K562 (cell line): ENCODE measurements around the gene NEK5. TPM values are rescaled to one million over a fixed set of nuclear protein-coding genes. Genes with fewer than 3 reads are reported as not detected.
A peak's percentile ranks its signal among the peaks of the same experiment; 100 is the strongest.

ENCODE experiments used
- ATAC-seq: fragments of 200-7000 bp; cut with Tn5 transposase; 3 replicates; pipeline ENCODE4 v1.9.1; 2020; ENCODE audit warnings: moderate library complexity
- BruUV-seq: library from RNA; stranded (reverse); fragments of 400-500 nt; replicated peaks from 2 replicates; lab custom pipeline; 2021; lab: Mats Ljungman, UMichigan
- CTCF ChIA-PET: fragments of 300-600 bp; formaldehyde crosslinking; extraction: SDS; loops from one replicate; lab custom pipeline; 2021; ENCODE audit warnings: low intra/inter-chr PET ratio; lab: Yijun Ruan, JAX
- POLR2A ChIA-PET: fragments of 300-600, 350-650 bp; sonication (Branson Sonifier 250); formaldehyde crosslinking; extraction: SDS; loops from one replicate; lab custom pipeline; 2021; ENCODE audit warnings: antibody characterized with exemption, inconsistent platforms; lab: Yijun Ruan, JAX
- DNase-seq, 4 experiments: peaks; one replicate each; pipeline versions ENCODE4 v3.0.0 to v3.0.0-alpha.2; 2011 to 2018; ENCODE audit warnings: low spot score in 3 of 4, mixed read lengths in 3 of 4; ENCODE audit errors: extremely low read depth in 1 of 4
- FAIRE-seq: peaks from 2 replicates; lab custom pipeline; 2011; peaks lifted over from hg19 to GRCh38; lab: Jason Lieb, UNC
- H2AFZ ChIP-seq: 2 replicates; pipeline ENCODE4 v1.6.0; 2011; ENCODE audit warnings: low read depth, low read length, control low read depth, inconsistent platforms
- H3K27ac ChIP-seq: fragments of 200-600 bp; 3 replicates; pipeline ENCODE4 v1.8.0; 2011; ENCODE audit warnings: low read depth, mild to moderate bottlenecking, control low read depth, inconsistent platforms, low read length, moderate library complexity, mixed read lengths; ENCODE audit errors: extremely low read depth
- H3K27me3 ChIP-seq, 2 experiments: fragments of 300-600 bp in 1 of 2; 2 replicates in 1 of 2; 3 replicates in 1 of 2; pipeline versions ENCODE4 v1.6.0 to v1.8.0; 2011; ENCODE audit warnings: inconsistent platforms in 2 of 2, low read length in 2 of 2, mild to moderate bottlenecking in 1 of 2, mixed read lengths in 1 of 2, moderate library complexity in 1 of 2; ENCODE audit not compliant: control insufficient read depth in 2 of 2, insufficient read depth in 2 of 2
- H3K36me3 ChIP-seq: fragments of 300-600 bp; 3 replicates; pipeline ENCODE4 v1.8.0; 2011; ENCODE audit warnings: mild to moderate bottlenecking, low read length, inconsistent platforms; ENCODE audit not compliant: control insufficient read depth, insufficient read depth
- H3K4me1 ChIP-seq, 2 experiments: fragments of 200-600 bp in 1 of 2; replicated peaks in 1 of 2; 2 replicates in 1 of 2; 3 replicates in 1 of 2; pipeline versions ENCODE4 v1.5.1 to v1.8.0; 2011; ENCODE audit warnings: inconsistent platforms in 2 of 2, low read length in 2 of 2, mild to moderate bottlenecking in 1 of 2, mixed read lengths in 1 of 2, moderate library complexity in 1 of 2; ENCODE audit not compliant: control insufficient read depth in 2 of 2, insufficient read depth in 2 of 2
- H3K4me2 ChIP-seq: 2 replicates; pipeline ENCODE4 v1.6.1; 2011; ENCODE audit warnings: low read length, control low read depth, inconsistent platforms, mixed read lengths; ENCODE audit not compliant: insufficient read depth
- H3K4me3 ChIP-seq: fragments of 200-600 bp; sonication (generic), shearing (Covaris generic); 2 replicates; pipeline ENCODE4 v1.5.1; 2016; ENCODE audit warnings: control low read depth, inconsistent platforms
- H3K79me2 ChIP-seq: fragments of 200-600 bp; 3 replicates; pipeline ENCODE4 v1.8.0; 2011; ENCODE audit warnings: low read length, inconsistent platforms; ENCODE audit not compliant: control insufficient read depth, insufficient read depth
- H3K9ac ChIP-seq, 2 experiments: 2 replicates each; pipeline versions ENCODE4 v1.6.0 to v1.6.1; 2011; ENCODE audit warnings: low read depth in 2 of 2, low read length in 2 of 2, control low read depth in 1 of 2, inconsistent platforms in 1 of 2, mild to moderate bottlenecking in 1 of 2, mixed read lengths in 1 of 2; ENCODE audit not compliant: insufficient read depth in 1 of 2
- H3K9me1 ChIP-seq: one replicate; pipeline ENCODE4 v1.6.0; 2011; ENCODE audit warnings: inconsistent platforms, mild to moderate bottlenecking, low read length, moderate library complexity; ENCODE audit not compliant: control insufficient read depth, insufficient read depth
- H3K9me3 ChIP-seq: replicated peaks from 2 replicates; pipeline ENCODE4 v1.5.1; 2011; ENCODE audit warnings: low read depth, low read length, inconsistent platforms; ENCODE audit not compliant: control insufficient read depth, insufficient read depth
- H4K20me1 ChIP-seq: replicated peaks from 2 replicates; pipeline ENCODE4 v1.6.1; 2011; ENCODE audit warnings: low read length, inconsistent platforms, mixed read lengths; ENCODE audit not compliant: control insufficient read depth, insufficient read depth
- DNMT1 ChIP-seq: fragments of 450-650 bp; IDR thresholded peaks from 2 replicates; pipeline ENCODE4 v1.6.1; 2016; ENCODE audit warnings: antibody characterized with exemption, mild to moderate bottlenecking
- FOS ChIP-seq: IDR thresholded peaks from 3 replicates; pipeline ENCODE4 v1.6.1; 2011; ENCODE audit not compliant: insufficient read length; ENCODE audit errors: extremely low read depth
- FOXJ2 ChIP-seq: fragments of 200-800 bp; sonication (Bioruptor generic); IDR thresholded peaks from 2 replicates; pipeline ENCODE4 v1.6.1; 2016; ENCODE audit warnings: missing genetic modification characterization, missing compliant biosample characterization
- GTF2A2 ChIP-seq: IDR thresholded peaks from 2 replicates; pipeline ENCODE4 v1.6.1; 2016; ENCODE audit warnings: mild to moderate bottlenecking, missing genetic modification characterization, missing compliant biosample characterization
- KDM1A ChIP-seq, 2 experiments: fragments of 450-650 bp; IDR thresholded peaks; 2 replicates each; pipeline ENCODE4 v1.6.1; 2016; ENCODE audit warnings: mild to moderate bottlenecking in 2 of 2
- MAZ ChIP-seq, 2 experiments: fragments of 450-650 bp in 1 of 2; sonication (generic) in 1 of 2; formaldehyde crosslinking; IDR thresholded peaks in 1 of 2; conservative IDR thresholded peaks in 1 of 2; 2 replicates each; pipeline versions ENCODE4 v1.4.0 to v1.5.0; 2020; ENCODE audit warnings: mild to moderate bottlenecking in 1 of 2, missing genetic modification reagents in 1 of 2
- OTX1 ChIP-seq: fragments of 450-650 bp; formaldehyde crosslinking; IDR thresholded peaks from 2 replicates; pipeline ENCODE4 v1.4.0; 2022; ENCODE audit warnings: mild to moderate bottlenecking
- PPARD ChIP-seq: fragments of 250-450 bp; sonication (Bioruptor Pico); IDR thresholded peaks from 2 replicates; pipeline ENCODE4 v1.8.0; 2022; ENCODE audit warnings: inconsistent platforms, mild to moderate bottlenecking, moderate library complexity
- PURB ChIP-seq: sonication (generic); formaldehyde crosslinking; IDR thresholded peaks from 2 replicates; pipeline ENCODE4 v1.9.0; 2021; ENCODE audit warnings: low read depth, mild to moderate bottlenecking, missing genetic modification reagents
- RBM15 ChIP-seq: fragments of 200-400 bp; formaldehyde crosslinking; IDR thresholded peaks from 2 replicates; pipeline ENCODE4 v1.6.1; 2018; ENCODE audit warnings: mild to moderate bottlenecking, low read length, moderate library complexity; ENCODE audit not compliant: insufficient read depth
- RBM34 ChIP-seq: fragments of 200-400 bp; formaldehyde crosslinking; IDR thresholded peaks from 2 replicates; pipeline ENCODE4 v1.6.1; 2018; ENCODE audit warnings: low read length, borderline replicate concordance; ENCODE audit not compliant: insufficient read depth
- SMARCE1 ChIP-seq: fragments of 450-650 bp; IDR thresholded peaks from 2 replicates; pipeline ENCODE4 v1.7.1; 2016; ENCODE audit warnings: mild to moderate bottlenecking
- SNRNP70 ChIP-seq: fragments of 200-400 bp; formaldehyde crosslinking; optimal IDR thresholded peaks from 2 replicates; pipeline ENCODE3; 2017; ENCODE audit warnings: low read depth, low read length
- ZNF76 ChIP-seq: fragments of 250-450 bp; sonication (Bioruptor Pico); IDR thresholded peaks from 2 replicates; pipeline ENCODE4 v1.4.0; 2020; ENCODE audit warnings: mild to moderate bottlenecking, moderate library complexity, borderline replicate concordance
- ZNF766 ChIP-seq: fragments of 200-800 bp; sonication (Bioruptor generic); conservative IDR thresholded peaks from 2 replicates; pipeline ENCODE4 v1.6.1; 2016; ENCODE audit warnings: missing genetic modification characterization, missing compliant biosample characterization
- WGBS: fragments of 100-300 bp; shearing (Covaris generic); methylation state at CpG from one replicate; pipeline ENCODE4 v1.1.6; 2016; ENCODE audit warnings: low coverage, mixed read lengths; ENCODE audit not compliant: insufficient coverage; ENCODE audit errors: missing lambda C conversion rate; 5-methylcytosine and 5-hydroxymethylcytosine counted together
- in situ Hi-C: fragments of 300-500 bp; cut with MboI; formaldehyde crosslinking; loops from 4 replicates; pipeline ENCODE4 v1.15.0; 2018; ENCODE audit warnings: inconsistent platforms, mixed read lengths
- intact Hi-C: fragments of 100-400 bp; cut with micrococcal nuclease; formaldehyde crosslinking; loops from 2 replicates; pipeline ENCODE4 v1.14.2; 2022
- polyA plus RNA-seq, 8 experiments: library from polyadenylated mRNA; depleted of rRNA in 4 of 8; stranded (reverse) in 5 of 8; unstranded in 3 of 8; fragments of >200 nt; fragmentation: Nextera tagmentation in 2 of 8; fragmentation: Illumina TruSeq in 1 of 8; extraction: Ambion mirVana in 2 of 8; extraction: Trizol in 1 of 8; gene quantifications; 2 replicates each; pipeline versions ENCODE4 v1.2.1 to v1.2.3, GENCODE V29; 2011 to 2014; ENCODE audit warnings: inconsistent platforms in 1 of 8, missing spikeins in 1 of 8
- total RNA-seq, 7 experiments: library from RNA; depleted of rRNA in 6 of 7; stranded (reverse); fragments of >200 nt in 6 of 7; fragmentation: Illumina TruSeq in 2 of 7; extraction: Trizol in 2 of 7; gene quantifications; 2 replicates each; pipeline versions ENCODE4 v1.2.1 to v1.2.3, GENCODE V29; 2011 to 2021; ENCODE audit warnings: low replicate concordance in 1 of 7
- TF ChIP-seq, protein P1 (sequence below): sonication (generic); formaldehyde crosslinking; IDR thresholded peaks from 2 replicates; pipeline ENCODE4 v1.8.1; 2023; ENCODE audit warnings: mild to moderate bottlenecking, missing genetic modification reagents

NEK5 gene
- total and polyA plus RNA-seq, 9 of the 15 experiments (the other 6 are each of a cell fraction or from before 2014, with no cell fraction given), result 0.09 to 0.44 (median 0.33) TPM

DNA sequence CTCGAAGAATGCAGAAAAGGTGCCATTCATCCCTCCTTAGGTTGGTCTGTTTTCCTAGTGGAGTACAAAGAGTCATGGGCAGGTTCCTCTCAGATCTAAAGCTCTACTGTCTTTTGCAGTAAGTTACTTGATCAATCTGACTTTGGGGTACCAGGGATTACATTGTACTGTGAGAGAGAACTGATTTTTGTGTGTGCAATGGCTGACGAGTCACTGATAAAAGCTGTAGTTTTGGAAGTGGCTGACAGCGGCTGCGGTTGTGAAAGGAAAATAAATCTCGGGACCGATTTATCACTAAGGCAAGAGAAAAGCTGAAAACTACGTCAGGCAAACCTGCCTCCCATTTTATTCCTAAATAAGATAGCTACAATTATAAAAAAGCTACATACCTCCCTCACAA lies 77.5 kb downstream of the NEK5 start:
- H3K4me2 ChIP-seq, result no peak overlapping the region
- BruUV-seq, result no TSS peak
- POLR2A ChIA-PET, result interaction anchor here (0.7 kb wide), 1 partner anchor 52 kb away, joined by 3 read pairs; no protein-coding TSS in a partner anchor
- WGBS, result 3% methylated on average over 7 of the region's 7 CpGs
- no peak for FAIRE-seq
- H3K79me2 ChIP-seq, result no peaks in the 10 kb centered on the region
- no peak for DNase-seq
- CTCF ChIA-PET, result no interaction called here
- H3K9ac ChIP-seq, result no peak overlapping the region
- H4K20me1 ChIP-seq, result no peaks in the 10 kb centered on the region
- intact Hi-C loops (no loop called here), in situ Hi-C loops (no loop called here)
- no peaks in the 10 kb centered on the region for H3K9me3 ChIP-seq
- no peak for ATAC-seq
- TF ChIP-seq FOXJ2 (tag) (no peak), FOS (no peak), KDM1A (IDR thresholded peaks at IDR 0.05) (peak in 1 of 2 experiments; percentile 21; a peak in 1 of 4 replicates)
- no peaks in the 10 kb centered on the region for H3K27me3 ChIP-seq
- no peaks in the 10 kb centered on the region for H3K4me1 ChIP-seq
- no peaks in the 10 kb centered on the region for H3K9me1 ChIP-seq
- no peak overlapping the region for H3K4me3 ChIP-seq
- H2AFZ ChIP-seq, result no peak overlapping the region
- H3K36me3 ChIP-seq, result no peaks in the 10 kb centered on the region
- H3K27ac ChIP-seq, result no peak overlapping the region

DNA sequence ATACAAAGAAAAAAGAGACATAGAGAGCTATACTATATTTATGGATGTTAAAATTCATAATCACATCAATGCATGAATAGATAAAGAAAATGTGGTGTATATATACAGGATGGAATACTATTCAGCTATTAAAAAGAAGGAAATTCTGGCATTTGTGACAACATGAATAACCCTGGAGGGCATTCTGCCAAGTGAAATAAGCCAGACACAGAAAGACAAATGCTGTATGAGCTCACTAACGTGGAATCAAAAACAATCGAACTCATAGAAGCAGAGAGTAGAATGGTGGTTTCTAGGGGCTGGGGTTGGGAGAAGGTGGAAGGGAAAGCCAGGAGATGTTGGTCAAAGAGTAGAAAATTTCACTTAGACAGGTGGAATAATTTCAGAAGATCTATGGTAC lies 80.4 kb downstream of the NEK5 start:
- no peaks in the 10 kb centered on the region for H3K79me2 ChIP-seq
- H3K4me2 ChIP-seq, result no peak overlapping the region
- no peak for ATAC-seq
- no peak overlapping the region for H2AFZ ChIP-seq
- no peaks in the 10 kb centered on the region for H3K27me3 ChIP-seq
- H3K27ac ChIP-seq, result no peak overlapping the region
- H4K20me1 ChIP-seq, result no peaks in the 10 kb centered on the region
- intact Hi-C loops (no loop called here), in situ Hi-C loops (no loop called here)
- FAIRE-seq, result no peak
- no peak overlapping the region for H3K4me3 ChIP-seq
- CTCF ChIA-PET, result no interaction called here
- H3K9me3 ChIP-seq, result no peaks in the 10 kb centered on the region
- H3K36me3 ChIP-seq, result no peaks in the 10 kb centered on the region
- DNase-seq, result no peak
- no peaks in the 10 kb centered on the region for H3K4me1 ChIP-seq
- POLR2A ChIA-PET, result interaction anchor here (0.6 to 1.0 kb wide), 2 partner anchors 12 to 651 kb away, joined by 3 to 5 read pairs; no protein-coding TSS in a partner anchor
- BruUV-seq, result no TSS peak
- no peaks in the 10 kb centered on the region for H3K9me1 ChIP-seq
- WGBS, result 16% methylated on average over 2 of the region's 2 CpGs
- H3K9ac ChIP-seq, result no peak overlapping the region
- TF ChIP-seq ZNF766 (no peak), SNRNP70 (no peak), OTX1 (no peak), MAZ (CRISPR knock-in tag; conservative IDR thresholded peaks at IDR 0.05 in 1 of 2, IDR thresholded peaks at IDR 0.05 in 1 of 2) (no peak), DNMT1 (no peak), RBM34 (no peak), PPARD (CRISPR knock-in tag) (no peak), RBM15 (no peak), GTF2A2 (tag) (no peak), ZNF76 (no peak), PURB (CRISPR knock-in tag) (no peak), SMARCE1 (no peak)
- TF ChIP-seq, protein P1, sequence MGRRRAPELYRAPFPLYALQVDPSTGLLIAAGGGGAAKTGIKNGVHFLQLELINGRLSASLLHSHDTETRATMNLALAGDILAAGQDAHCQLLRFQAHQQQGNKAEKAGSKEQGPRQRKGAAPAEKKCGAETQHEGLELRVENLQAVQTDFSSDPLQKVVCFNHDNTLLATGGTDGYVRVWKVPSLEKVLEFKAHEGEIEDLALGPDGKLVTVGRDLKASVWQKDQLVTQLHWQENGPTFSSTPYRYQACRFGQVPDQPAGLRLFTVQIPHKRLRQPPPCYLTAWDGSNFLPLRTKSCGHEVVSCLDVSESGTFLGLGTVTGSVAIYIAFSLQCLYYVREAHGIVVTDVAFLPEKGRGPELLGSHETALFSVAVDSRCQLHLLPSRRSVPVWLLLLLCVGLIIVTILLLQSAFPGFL (CRISPR knock-in tag), result no peak
